Left renal cortex interstitium (tissue), 4 donors: ENCODE measurements around the gene ASB2. TPM values are rescaled to one million over a fixed set of nuclear protein-coding genes. Genes with fewer than 3 reads are reported as not detected.

Experiments used
- DNase-seq, 4 donors: peaks; one replicate each; pipeline ENCODE4 v3.0.0-alpha.2; 2013; ENCODE audit warnings: low read depth in 4 of 4, low spot score in 2 of 4, missing footprints in 1 of 4
- polyA plus RNA-seq, 4 donors: library from polyadenylated mRNA; unstranded; fragments of 120-200 nt; gene quantifications; one replicate each; pipeline ENCODE4 v1.2.1, GENCODE V29; 2013; ENCODE audit not compliant: insufficient read length in 4 of 4

The ASB2 gene
- polyA plus RNA-seq, 4 donors, result 0.30 to 0.59 (median 0.42) TPM

DNA sequence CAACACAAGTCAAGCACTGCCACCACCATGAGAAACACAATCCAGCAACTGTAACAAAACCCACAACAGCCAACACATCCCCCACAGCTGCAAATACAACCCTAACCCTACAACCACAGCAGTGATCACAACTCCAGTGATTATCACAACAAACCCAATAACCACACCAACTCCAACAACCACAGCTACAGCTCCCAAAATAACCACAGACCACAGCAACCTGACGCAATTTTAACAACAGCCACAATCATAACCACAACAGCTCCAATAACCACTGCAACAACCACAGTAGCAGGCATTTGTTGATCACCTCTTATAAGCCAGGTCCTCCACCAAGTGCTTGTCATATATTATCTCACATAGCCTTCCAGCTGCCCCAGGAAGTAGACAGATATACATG, 91.4 kb downstream of the ASB2 start:
- DNase-seq, result no peak

Other genes with a start within 250 kb of the ASB2 start
- gene PRIMA1, start 188.1 kb downstream of the ASB2 start, polyA plus RNA-seq, result 1 to 10 TPM; 1.1 to 1.5 (median 1.3) TPM
- under 1 TPM in 1 of 4 donors, not detected in 3; 0.09 TPM for gene FAM181A, start 49.2 kb downstream of the ASB2 start, polyA plus RNA-seq
- not detected for gene CCDC197, start 20.7 kb upstream of the ASB2 start, polyA plus RNA-seq
- gene OTUB2, start 49.8 kb upstream of the ASB2 start, polyA plus RNA-seq, result 1 to 10 TPM; 4.2 to 5.0 (median 4.6) TPM
- gene DDX24, start 104.6 kb upstream of the ASB2 start, polyA plus RNA-seq, result 100 to 1,000 TPM; 155 to 187 (median 166) TPM
- 10 to 100 TPM; 25.5 to 33.0 (median 31.5) TPM for gene IFI27L1, start 104.7 kb upstream of the ASB2 start, polyA plus RNA-seq
- 1 to 10 TPM; 4.4 to 8.2 (median 6.3) TPM for gene IFI27, start 134.2 kb upstream of the ASB2 start, polyA plus RNA-seq
- gene IFI27L2, start 153.0 kb upstream of the ASB2 start, polyA plus RNA-seq, result 10 to 100 TPM; 18.3 to 47.3 (median 24.0) TPM
- gene PPP4R4, start 197.8 kb upstream of the ASB2 start, polyA plus RNA-seq, result under 1 TPM; 0.25 to 0.28 (median 0.28) TPM